ENCODE results near the gene ZNRF3. TPM values are rescaled to one million over a fixed set of nuclear protein-coding genes. Genes with fewer than 3 reads are reported as not detected.

Gene ZNRF3
- total and polyA plus RNA-seq, 2 donors (not counting 1 experiment from before 2014, with no cell fraction given): 0.21 to 0.71 TPM

GRCh38 chr22:28927630-28928029 lies 44.3 kb downstream of the ZNRF3 start:
- Mint-ChIP-seq H3K4me1 (peaks cover 6% of the 10 kb centered on the region), H3K27ac (no peak overlapping the region), H3K27me3 (peaks cover 41% of the 10 kb centered on the region), H3K9me3 (ENCODE audit: insufficient read depth) (no peaks in the 10 kb centered on the region), H3K4me3 (no peak overlapping the region)
- Histone ChIP-seq H3K4me2 (replicated peaks; ENCODE audit: low read depth, low read length, poor library complexity, severe bottlenecking) (no peak overlapping the region), H4K20me1 (ENCODE audit: control insufficient read depth, insufficient read depth, low read length, poor library complexity, severe bottlenecking) (no peaks in the 10 kb centered on the region), H3K9ac (ENCODE audit: low read length) (no peak overlapping the region), H3K36me3 (replicated peaks in 1 of 2; ENCODE audit: control extremely low read depth in 1 of 2, control insufficient read depth in 1 of 2, extremely low read depth in 1 of 2, insufficient read depth in 2 of 2, low read length in 1 of 2) (no peaks in the 10 kb centered on the region), H3K4me1 (ENCODE audit: control insufficient read depth in 2 of 2, insufficient read depth in 2 of 2, low read length in 2 of 2) (no peaks in the 10 kb centered on the region), H3K9me3 (ENCODE audit: control extremely low read depth in 1 of 3, control insufficient read depth in 2 of 3, insufficient read depth in 1 of 3, low read length in 2 of 3) (no peaks in the 10 kb centered on the region), H3K27ac (ENCODE audit: low read length in 2 of 2) (no peak overlapping the region), H2AFZ (ENCODE audit: insufficient read depth, low read depth, low read length, poor library complexity, severe bottlenecking) (no peak overlapping the region), H3K4me3 (ENCODE audit: control extremely low read depth in 1 of 5, extremely low read depth in 1 of 5, insufficient read depth in 1 of 5, low read depth in 2 of 5, low read length in 4 of 5) (no peak overlapping the region), H3K27me3 (replicated peaks in 1 of 4; ENCODE audit: control extremely low read depth in 1 of 4, control insufficient read depth in 3 of 4, insufficient read depth in 4 of 4, low read length in 3 of 4) (peaks cover 0 to 4% (median 1%) of the 10 kb centered on the region in 4 experiments), H3K79me2 (ENCODE audit: control insufficient read depth, insufficient read depth, low read length) (no peaks in the 10 kb centered on the region)
- WGBS (ENCODE audit: insufficient coverage): no CpG with 5 or more reads among the region's 2 CpGs
- no peak for ATAC-seq (ENCODE audit: low read depth)
- no peak for TF ChIP-seq EZH2 (IDR thresholded peaks at IDR 0.05; ENCODE audit: borderline replicate concordance, insufficient read depth, low read depth, low read length, poor library complexity, severe bottlenecking)
- TF ChIP-seq, protein P1, sequence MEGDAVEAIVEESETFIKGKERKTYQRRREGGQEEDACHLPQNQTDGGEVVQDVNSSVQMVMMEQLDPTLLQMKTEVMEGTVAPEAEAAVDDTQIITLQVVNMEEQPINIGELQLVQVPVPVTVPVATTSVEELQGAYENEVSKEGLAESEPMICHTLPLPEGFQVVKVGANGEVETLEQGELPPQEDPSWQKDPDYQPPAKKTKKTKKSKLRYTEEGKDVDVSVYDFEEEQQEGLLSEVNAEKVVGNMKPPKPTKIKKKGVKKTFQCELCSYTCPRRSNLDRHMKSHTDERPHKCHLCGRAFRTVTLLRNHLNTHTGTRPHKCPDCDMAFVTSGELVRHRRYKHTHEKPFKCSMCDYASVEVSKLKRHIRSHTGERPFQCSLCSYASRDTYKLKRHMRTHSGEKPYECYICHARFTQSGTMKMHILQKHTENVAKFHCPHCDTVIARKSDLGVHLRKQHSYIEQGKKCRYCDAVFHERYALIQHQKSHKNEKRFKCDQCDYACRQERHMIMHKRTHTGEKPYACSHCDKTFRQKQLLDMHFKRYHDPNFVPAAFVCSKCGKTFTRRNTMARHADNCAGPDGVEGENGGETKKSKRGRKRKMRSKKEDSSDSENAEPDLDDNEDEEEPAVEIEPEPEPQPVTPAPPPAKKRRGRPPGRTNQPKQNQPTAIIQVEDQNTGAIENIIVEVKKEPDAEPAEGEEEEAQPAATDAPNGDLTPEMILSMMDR (IDR thresholded peaks at IDR 0.05): no peak
- CTCF ChIA-PET: interaction anchor here (0.6 kb wide), 1 partner anchor 193 kb away, joined by 4 read pairs; no protein-coding TSS in a partner anchor
- POLR2A ChIA-PET: no interaction called here
- intact Hi-C loops (cut with micrococcal nuclease): no loop called here
- DNase-seq: no peak

DNA sequence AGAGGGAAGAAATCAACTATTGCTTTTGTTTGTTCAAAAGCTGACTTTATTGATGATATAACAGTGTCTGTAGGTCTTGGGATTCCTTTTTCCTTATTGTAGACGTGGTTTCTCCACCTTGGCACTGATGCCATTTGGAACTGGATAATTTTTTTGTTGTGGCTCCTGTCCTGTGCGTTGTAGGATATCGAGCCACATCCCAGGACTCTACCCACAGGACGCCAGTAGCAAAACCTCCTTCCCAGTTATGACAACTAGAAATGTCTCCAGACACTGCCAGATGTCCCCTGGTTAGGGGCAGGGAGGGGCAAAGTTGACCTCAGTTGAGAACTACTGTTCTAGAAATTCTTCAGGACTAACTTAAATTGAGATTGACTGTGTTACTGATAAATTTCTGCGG lies 45.8 kb downstream of the ZNRF3 start:
- CTCF ChIA-PET: no interaction called here
- POLR2A ChIA-PET: no interaction called here
- no peak for TF ChIP-seq EZH2 (IDR thresholded peaks at IDR 0.05; ENCODE audit: borderline replicate concordance, insufficient read depth, low read depth, low read length, poor library complexity, severe bottlenecking)
- TF ChIP-seq, protein P1 (IDR thresholded peaks at IDR 0.05): no peak

More for the DNA sequence above, 45.8 kb downstream of the ZNRF3 start:
- Histone ChIP-seq H3K79me2 (ENCODE audit: control insufficient read depth, insufficient read depth, low read length) (no peaks in the 10 kb centered on the region), H3K4me3 (ENCODE audit: control extremely low read depth in 1 of 5, extremely low read depth in 1 of 5, insufficient read depth in 1 of 5, low read depth in 2 of 5, low read length in 4 of 5) (no peak overlapping the region), H3K9ac (ENCODE audit: low read length) (no peak overlapping the region), H3K36me3 (replicated peaks in 1 of 2; ENCODE audit: control extremely low read depth in 1 of 2, control insufficient read depth in 1 of 2, extremely low read depth in 1 of 2, insufficient read depth in 2 of 2, low read length in 1 of 2) (no peaks in the 10 kb centered on the region), H2AFZ (ENCODE audit: insufficient read depth, low read depth, low read length, poor library complexity, severe bottlenecking) (no peak overlapping the region), H3K9me3 (ENCODE audit: control extremely low read depth in 1 of 3, control insufficient read depth in 2 of 3, insufficient read depth in 1 of 3, low read length in 2 of 3) (no peaks in the 10 kb centered on the region), H4K20me1 (ENCODE audit: control insufficient read depth, insufficient read depth, low read length, poor library complexity, severe bottlenecking) (no peaks in the 10 kb centered on the region), H3K4me2 (replicated peaks; ENCODE audit: low read depth, low read length, poor library complexity, severe bottlenecking) (no peak overlapping the region), H3K4me1 (ENCODE audit: control insufficient read depth in 2 of 2, insufficient read depth in 2 of 2, low read length in 2 of 2) (no peaks in the 10 kb centered on the region), H3K27ac (ENCODE audit: low read length in 2 of 2) (no peak overlapping the region), H3K27me3 (replicated peaks in 1 of 4; ENCODE audit: control extremely low read depth in 1 of 4, control insufficient read depth in 3 of 4, insufficient read depth in 4 of 4, low read length in 3 of 4) (peaks cover 0 to 4% (median 1%) of the 10 kb centered on the region in 4 experiments)
- no peak for DNase-seq
- Mint-ChIP-seq H3K27me3 (peaks cover 45% of the 10 kb centered on the region), H3K27ac (no peak overlapping the region), H3K9me3 (ENCODE audit: insufficient read depth) (no peaks in the 10 kb centered on the region), H3K4me3 (no peak overlapping the region), H3K4me1 (peaks cover 6% of the 10 kb centered on the region)
- intact Hi-C loops (cut with micrococcal nuclease): no loop called here
- ATAC-seq (ENCODE audit: low read depth): no peak
- WGBS (ENCODE audit: insufficient coverage): 100% methylated on average over 1 of the region's 5 CpGs
